GM21619 (cell line): ENCODE data around the gene LYG2.
"Not testable (repeated sequence)": the region's sequence is repeated elsewhere in the genome, so short reads cannot be mapped to it uniquely, and the experiment has no call there.

Experiments used
- ATAC-seq: cut with Tn5 transposase; IDR thresholded peaks from one replicate; pipeline ENCODE4 v1.9.1; 2021; ENCODE audit not compliant: unreplicated experiment

LYG2 gene, protein sequence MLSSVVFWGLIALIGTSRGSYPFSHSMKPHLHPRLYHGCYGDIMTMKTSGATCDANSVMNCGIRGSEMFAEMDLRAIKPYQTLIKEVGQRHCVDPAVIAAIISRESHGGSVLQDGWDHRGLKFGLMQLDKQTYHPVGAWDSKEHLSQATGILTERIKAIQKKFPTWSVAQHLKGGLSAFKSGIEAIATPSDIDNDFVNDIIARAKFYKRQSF

DNA sequence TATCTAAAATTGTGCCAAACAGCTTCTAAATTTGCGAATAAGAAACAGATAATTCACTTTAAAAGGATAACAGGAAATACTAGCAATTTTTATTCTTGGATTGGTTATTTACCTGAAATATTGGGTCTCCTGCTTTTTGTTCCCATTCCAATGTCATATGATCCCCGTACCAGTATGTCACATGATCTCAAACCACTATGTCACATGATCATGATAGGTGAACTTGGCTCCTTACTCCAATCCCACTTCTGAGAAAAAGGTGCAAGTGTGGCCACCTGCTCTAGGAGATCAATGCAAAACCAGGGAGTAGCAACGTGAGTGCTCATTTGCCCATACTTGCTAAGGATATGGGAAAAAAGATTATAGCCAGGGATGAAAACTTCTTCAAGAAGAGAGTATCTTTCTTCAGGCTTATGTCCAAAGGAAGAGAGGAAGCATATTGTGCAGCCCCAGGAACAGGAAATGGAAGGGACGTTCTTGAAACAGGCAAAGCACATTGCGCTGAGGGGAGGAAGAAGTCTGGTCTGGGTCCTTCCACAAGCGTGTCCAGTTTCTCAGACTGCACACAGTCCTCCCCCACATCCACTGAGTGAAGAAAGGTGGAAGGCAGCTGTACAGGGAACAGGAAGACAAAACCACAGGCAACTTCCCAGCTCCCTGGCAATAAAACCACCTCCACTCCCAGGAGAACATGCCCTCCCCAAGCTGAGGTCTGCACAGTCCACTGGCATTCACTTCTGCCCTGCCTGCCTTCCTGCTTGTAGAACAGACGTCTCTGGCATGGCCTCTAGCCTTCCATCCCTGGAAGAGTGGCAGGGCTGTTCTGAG, at the start of gene LYG2:
TSS of gene LYG2 (minus strand) at position 176 of the 828 bp plus-strand sequence. CDS start 1,406 bp downstream, outside the sequence.
- no peak for ATAC-seq

- ATAC-seq, result not testable (repeated sequence)
Measured at GRCh38 chr2:99301097-99301496, 45.6 kb upstream of the LYG2 start, which contains the start of gene LYG1. LYG1 (minus strand) TSS chr2:99301197; CDS start chr2:99295670, 5,527 bp downstream.

- no peak for ATAC-seq
Measured at GRCh38 chr2:99299580-99299979, 44.1 kb upstream of the LYG2 start.

DNA sequence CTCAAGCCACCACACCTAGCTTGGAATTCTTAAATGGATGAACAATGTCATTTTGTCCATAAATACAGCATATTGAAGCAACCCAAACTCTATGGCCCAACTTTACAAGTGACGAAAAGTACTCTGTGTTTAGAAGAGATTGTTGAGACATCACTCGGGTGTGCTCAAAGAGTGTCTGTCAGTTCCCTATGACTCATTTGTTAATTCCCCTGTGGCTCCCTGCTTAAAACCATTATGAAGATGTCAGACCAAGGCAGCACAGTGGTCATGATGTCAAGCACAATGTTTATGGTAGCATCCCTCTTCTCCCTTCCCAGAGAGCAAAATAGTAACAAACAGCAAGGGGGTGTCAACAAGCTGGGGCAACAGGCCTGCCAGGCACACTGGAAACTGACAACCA, 42.5 kb upstream of the LYG2 start:
- no peak for ATAC-seq

DNA sequence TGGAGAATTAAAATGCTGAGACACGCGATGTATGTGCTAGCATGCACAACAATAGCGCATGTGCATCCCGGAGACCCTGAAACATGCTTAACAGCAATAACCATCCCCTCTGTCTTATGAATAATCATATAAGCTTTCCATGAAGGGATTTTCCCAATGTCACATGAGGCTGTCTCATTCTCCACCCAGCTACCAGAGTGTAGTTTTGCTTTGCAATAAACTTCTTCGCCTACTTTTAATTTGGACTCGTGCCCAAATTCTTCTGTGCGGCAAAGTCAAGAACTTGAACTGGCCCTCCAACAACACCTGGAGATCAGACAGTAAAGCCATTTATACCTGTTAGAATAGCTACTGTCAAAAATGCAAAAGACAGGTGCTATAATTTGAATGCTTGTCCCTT, 30.1 kb upstream of the LYG2 start:
- no peak for ATAC-seq

- no peak for ATAC-seq
Measured at GRCh38 chr2:99279969-99280695, 24.7 kb upstream of the LYG2 start.

DNA sequence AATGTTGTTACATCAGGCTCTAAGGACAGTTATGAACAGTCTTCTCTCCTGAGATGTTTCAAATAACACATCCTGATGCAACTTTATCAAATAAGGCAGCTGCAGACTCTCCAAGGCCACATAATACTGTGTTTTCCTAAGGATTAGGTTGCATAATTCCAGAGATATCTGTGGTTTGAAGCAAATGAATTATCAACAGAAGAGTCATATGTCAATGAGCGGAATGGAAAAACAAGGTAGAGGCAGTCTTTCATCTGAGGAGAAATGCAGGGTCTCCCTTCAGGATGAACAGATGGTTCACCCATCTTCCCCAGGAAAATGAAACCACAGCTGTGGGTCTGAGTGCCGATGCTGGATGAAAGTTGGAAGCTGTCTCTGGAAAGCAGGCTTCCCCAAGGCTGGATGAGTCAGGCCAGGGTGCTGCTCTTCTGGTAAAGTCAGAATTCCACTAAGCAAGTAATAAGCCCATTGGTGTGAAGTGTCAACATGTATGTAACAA, 23.4 kb upstream of the LYG2 start:
- ATAC-seq, result no peak

- ATAC-seq, result not testable (repeated sequence)
Measured at GRCh38 chr2:99278195-99278765, 22.8 kb upstream of the LYG2 start.

- no peak for ATAC-seq
Measured at GRCh38 chr2:99275882-99276281, 20.4 kb upstream of the LYG2 start.

- no peak for ATAC-seq
Measured at GRCh38 chr2:99261242-99261641, 5.8 kb upstream of the LYG2 start.

DNA sequence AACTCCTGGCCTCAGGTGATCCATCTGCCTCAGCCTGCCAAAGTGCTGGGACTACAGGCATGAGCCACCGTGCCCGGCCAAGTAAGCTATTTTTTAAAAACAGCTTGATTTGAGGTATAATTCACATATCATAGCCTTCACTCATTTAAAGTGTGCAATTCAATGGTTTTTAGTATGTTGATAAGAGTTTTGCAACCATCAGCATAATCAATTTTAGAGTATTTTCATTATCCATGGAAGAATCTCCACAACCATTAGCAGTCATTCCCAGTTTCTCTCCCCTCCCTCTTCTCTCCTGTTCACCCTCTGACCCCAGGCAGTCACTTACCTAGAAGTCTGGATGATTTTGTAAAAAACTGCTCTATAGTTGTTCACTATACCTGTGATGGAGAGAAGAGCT, 4.7 kb upstream of the LYG2 start:
- ATAC-seq, result no peak

- ATAC-seq, result no peak
Measured at GRCh38 chr2:99259465-99259864, 4.0 kb upstream of the LYG2 start.

DNA sequence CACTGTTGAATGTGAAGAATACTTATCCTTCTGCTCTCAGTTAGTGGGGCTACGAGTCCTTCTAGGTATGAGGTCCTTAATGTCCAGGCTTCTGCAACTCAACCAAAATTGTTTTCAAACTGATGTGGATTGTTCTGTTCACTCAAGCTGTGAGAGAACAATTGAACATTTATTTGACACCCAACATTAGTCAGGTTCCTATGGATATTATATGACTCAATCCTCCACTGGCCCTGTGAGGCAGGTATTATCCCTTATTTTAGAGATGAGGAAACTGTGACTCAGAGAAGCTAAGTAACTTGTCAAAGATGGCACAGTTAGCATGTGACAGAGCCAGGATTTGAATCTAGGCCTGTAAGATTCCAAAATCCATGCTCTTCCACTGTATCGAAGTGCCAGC, 1.2 kb upstream of the LYG2 start:
- no peak for ATAC-seq

GRCh38 chr2:99249951-99250350, 5.5 kb downstream of the LYG2 start:
- ATAC-seq, result no peak

- ATAC-seq, result no peak
Measured at GRCh38 chr2:99242151-99242550, 13.3 kb downstream of the LYG2 start.

GRCh38 chr2:99240431-99240830, 15.0 kb downstream of the LYG2 start:
- no peak for ATAC-seq

DNA sequence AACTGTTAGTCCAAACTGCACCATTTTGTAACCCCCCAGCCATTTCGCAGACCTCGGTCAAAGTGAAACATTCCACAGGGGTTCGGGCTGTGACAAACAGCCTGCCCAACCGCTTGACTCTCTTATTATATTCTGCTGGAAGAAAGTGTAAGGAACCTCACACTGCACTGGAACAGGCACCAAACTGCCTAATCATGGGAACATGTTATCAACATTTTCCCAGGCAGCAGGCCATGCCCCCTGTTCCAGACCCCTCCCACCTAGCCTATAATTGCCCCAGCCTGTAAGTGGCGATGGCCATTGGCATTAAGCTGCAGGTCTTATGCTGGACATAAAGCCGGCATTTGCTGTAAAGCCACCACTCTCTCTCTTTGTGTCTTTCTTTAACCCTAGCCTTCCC, 16.9 kb downstream of the LYG2 start:
- ATAC-seq, result no peak

DNA sequence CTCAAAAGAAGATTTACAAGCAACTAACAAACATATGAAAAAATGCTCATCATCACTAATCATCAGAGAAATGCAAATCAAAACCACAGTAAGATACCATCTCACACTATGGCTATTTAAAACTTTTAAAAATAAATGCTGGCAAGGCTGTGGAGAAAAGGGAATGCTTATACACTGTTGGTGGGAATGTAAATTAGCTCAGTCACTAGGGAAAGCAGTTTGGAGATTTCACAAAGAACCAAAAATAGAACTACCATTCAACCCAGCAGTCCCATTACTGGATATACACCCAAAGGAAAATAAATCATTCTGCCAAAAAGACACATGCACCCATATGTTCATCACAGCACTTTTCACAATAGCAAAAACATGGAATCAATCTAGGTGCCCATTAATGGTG, 22.3 kb downstream of the LYG2 start:
- ATAC-seq, result not testable (repeated sequence)

DNA sequence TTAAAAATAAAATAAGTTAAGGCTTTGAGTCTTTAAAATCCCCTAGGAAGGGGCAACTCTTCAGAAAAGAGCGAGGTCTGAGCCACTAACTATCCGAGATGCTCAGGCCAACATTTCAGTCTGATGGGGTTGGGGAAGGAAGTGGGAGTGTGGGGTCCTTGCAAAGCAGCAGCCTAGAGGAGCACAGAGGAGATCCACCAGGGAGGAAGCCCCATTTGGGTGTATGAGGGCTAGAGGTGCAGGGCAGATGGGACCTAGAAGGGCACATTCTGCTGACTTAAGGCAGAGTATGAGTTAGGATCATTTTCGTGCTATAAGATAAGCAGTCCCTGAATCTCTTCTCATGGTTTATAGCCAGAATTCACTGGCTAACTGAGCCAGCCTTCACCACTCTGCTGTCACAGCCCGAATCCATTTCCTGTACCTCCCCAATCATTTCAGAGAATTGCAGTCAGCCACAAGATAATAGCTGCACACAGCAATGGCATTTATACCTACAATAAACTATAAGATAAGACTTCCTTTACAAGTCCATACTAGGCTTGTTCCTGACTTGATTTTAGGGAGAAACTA, 37.5 kb downstream of the LYG2 start:
- no peak for ATAC-seq

- no peak for ATAC-seq
Measured at GRCh38 chr2:99216096-99216495, 39.4 kb downstream of the LYG2 start.

DNA sequence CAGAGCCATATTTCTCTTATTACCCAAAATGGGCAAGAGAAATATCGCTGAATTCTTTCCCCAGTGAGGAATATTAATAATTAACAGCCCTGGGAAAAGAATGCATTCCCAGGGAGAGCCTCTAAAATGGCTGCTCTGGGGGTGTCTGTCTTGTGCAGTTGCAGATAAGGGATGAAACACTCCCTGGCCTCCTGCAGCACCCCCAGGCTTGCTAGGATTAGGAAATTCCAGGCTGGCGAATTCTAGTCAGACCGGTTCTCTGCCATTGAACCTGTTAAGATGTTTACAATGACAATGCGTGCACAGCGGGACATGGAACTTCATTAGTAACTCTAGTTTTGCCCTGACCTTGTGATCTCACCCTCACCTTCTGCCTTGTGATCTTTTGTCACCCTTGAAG, 50.0 kb downstream of the LYG2 start:
- no peak for ATAC-seq
